DND-41 (cell line): ENCODE measurements around the gene EDNRA.

Experiments
- ATAC-seq: fragments of 200-7000 bp; cut with Tn5 transposase; 3 replicates; pipeline ENCODE4 v1.9.1; 2021; ENCODE audit warnings: low read depth; ENCODE audit not compliant: insufficient read depth
- DNase-seq: peaks from one replicate; pipeline ENCODE4 v3.0.0-alpha.2; 2020
- H2AFZ ChIP-seq: 2 replicates; pipeline ENCODE4 v1.6.0; 2012; ENCODE audit warnings: low read depth, low read length
- H3K27ac ChIP-seq: 2 replicates; pipeline ENCODE4 v1.5.1; 2012; ENCODE audit warnings: low read length, inconsistent platforms
- H3K27me3 ChIP-seq: fragments of 200-600 bp; sonication (generic); 2 replicates; pipeline ENCODE4 v1.6.0; 2012; ENCODE audit warnings: low read length, mild to moderate bottlenecking, inconsistent platforms; ENCODE audit not compliant: insufficient read depth, poor library complexity
- H3K36me3 ChIP-seq: 2 replicates; pipeline ENCODE4 v1.5.1; 2012; ENCODE audit warnings: low read length, inconsistent platforms; ENCODE audit not compliant: insufficient read depth
- H3K4me1 ChIP-seq: 2 replicates; pipeline ENCODE4 v1.5.1; 2012; ENCODE audit warnings: mild to moderate bottlenecking, low read length; ENCODE audit not compliant: insufficient read depth
- H3K4me2 ChIP-seq: 2 replicates; pipeline ENCODE4 v1.6.0; 2012; ENCODE audit warnings: mild to moderate bottlenecking, moderate library complexity, low read length, inconsistent platforms; ENCODE audit not compliant: insufficient read depth
- H3K4me3 ChIP-seq, 2 experiments: fragments of 200-600 bp in 1 of 2; shearing (Covaris generic) in 1 of 2; 2 replicates each; pipeline ENCODE4 v1.5.1; 2012 to 2016; ENCODE audit warnings: inconsistent platforms in 2 of 2, low read length in 2 of 2, mild to moderate bottlenecking in 2 of 2, low read depth in 1 of 2, moderate library complexity in 1 of 2
- H3K79me2 ChIP-seq: 2 replicates; pipeline ENCODE4 v1.6.0; 2012; ENCODE audit warnings: low read length, inconsistent platforms; ENCODE audit not compliant: insufficient read depth
- H3K9ac ChIP-seq: 2 replicates; pipeline ENCODE4 v1.6.0; 2012; ENCODE audit warnings: low read depth, mild to moderate bottlenecking, inconsistent platforms, low read length, moderate library complexity
- H3K9me3 ChIP-seq: 2 replicates; pipeline ENCODE4 v1.5.1; 2012; ENCODE audit warnings: low read length, moderate library complexity, mild to moderate bottlenecking, inconsistent platforms; ENCODE audit not compliant: insufficient read depth, severe bottlenecking
- H4K20me1 ChIP-seq: 2 replicates; pipeline ENCODE4 v1.6.0; 2012; ENCODE audit warnings: low read length; ENCODE audit not compliant: insufficient read depth
- EZH2 ChIP-seq: IDR thresholded peaks from 3 replicates; pipeline ENCODE4 v1.6.1; 2012; ENCODE audit warnings: borderline replicate concordance, low read depth, mild to moderate bottlenecking, moderate library complexity, low read length, inconsistent platforms; ENCODE audit not compliant: severe bottlenecking
- TF ChIP-seq, protein P1 (sequence below): IDR thresholded peaks from 2 replicates; pipeline ENCODE4 v1.5.1; 2012; ENCODE audit warnings: borderline replicate concordance, low read length, moderate library complexity, mild to moderate bottlenecking; ENCODE audit not compliant: poor library complexity, severe bottlenecking; ENCODE audit errors: extremely low read depth

EDNRA gene

DNA sequence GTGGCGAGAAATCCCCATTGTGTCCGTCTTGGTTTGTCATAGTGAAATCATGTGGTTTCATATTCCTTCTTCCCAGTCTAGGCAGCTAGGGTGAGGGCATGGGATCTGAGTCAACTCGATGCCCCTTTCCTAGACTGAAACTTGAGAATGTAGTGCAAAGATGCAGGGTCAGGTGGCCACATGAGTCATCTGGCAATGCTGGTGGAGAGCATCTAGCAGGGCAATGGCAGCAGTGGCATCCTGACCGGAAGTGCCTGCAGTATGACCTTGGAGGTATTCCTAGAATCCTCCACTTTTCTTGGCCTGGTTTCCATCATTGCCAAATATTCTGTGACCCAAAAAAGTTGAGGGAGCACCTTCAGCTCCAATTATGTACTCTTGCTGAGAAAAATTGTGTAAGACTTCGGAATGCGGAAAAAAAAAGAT, 97.2 kb downstream of the EDNRA start:
- no peak overlapping the region for H3K4me3 ChIP-seq
- H3K27me3 ChIP-seq, result no peaks in the 10 kb centered on the region
- H4K20me1 ChIP-seq, result no peaks in the 10 kb centered on the region
- no peak for ATAC-seq
- no peaks in the 10 kb centered on the region for H3K9me3 ChIP-seq
- no peaks in the 10 kb centered on the region for H3K4me1 ChIP-seq
- H2AFZ ChIP-seq, result no peak overlapping the region
- DNase-seq, result no peak
- H3K79me2 ChIP-seq, result no peaks in the 10 kb centered on the region
- H3K27ac ChIP-seq, result no peak overlapping the region
- TF ChIP-seq, protein P1, sequence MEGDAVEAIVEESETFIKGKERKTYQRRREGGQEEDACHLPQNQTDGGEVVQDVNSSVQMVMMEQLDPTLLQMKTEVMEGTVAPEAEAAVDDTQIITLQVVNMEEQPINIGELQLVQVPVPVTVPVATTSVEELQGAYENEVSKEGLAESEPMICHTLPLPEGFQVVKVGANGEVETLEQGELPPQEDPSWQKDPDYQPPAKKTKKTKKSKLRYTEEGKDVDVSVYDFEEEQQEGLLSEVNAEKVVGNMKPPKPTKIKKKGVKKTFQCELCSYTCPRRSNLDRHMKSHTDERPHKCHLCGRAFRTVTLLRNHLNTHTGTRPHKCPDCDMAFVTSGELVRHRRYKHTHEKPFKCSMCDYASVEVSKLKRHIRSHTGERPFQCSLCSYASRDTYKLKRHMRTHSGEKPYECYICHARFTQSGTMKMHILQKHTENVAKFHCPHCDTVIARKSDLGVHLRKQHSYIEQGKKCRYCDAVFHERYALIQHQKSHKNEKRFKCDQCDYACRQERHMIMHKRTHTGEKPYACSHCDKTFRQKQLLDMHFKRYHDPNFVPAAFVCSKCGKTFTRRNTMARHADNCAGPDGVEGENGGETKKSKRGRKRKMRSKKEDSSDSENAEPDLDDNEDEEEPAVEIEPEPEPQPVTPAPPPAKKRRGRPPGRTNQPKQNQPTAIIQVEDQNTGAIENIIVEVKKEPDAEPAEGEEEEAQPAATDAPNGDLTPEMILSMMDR, result no peak
- TF ChIP-seq EZH2, result no peak
- no peaks in the 10 kb centered on the region for H3K36me3 ChIP-seq
- no peak overlapping the region for H3K9ac ChIP-seq
- H3K4me2 ChIP-seq, result no peak overlapping the region

DNA sequence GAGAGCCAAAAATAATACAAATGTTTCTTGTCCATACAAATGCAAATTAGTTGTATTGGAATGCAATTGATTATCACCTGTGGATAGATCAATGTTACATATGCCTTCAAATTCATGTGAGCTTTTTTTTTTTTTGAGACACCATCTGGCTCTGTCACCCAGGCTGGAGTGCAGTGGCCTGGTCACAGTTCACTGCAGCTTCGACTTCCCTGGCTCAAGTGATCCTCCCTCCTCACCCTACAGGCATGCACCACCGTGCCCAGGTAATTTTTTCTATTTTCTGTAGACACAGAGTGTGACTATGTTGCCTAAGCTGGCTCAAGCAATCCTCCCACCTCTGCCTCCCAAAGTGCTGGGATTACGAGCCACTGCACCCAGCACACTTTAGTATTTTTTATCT, 97.7 kb downstream of the EDNRA start:
- H3K4me1 ChIP-seq, result no peaks in the 10 kb centered on the region
- no peaks in the 10 kb centered on the region for H3K36me3 ChIP-seq
- H2AFZ ChIP-seq, result no peak overlapping the region
- H3K9me3 ChIP-seq, result no peaks in the 10 kb centered on the region
- no peak overlapping the region for H3K4me3 ChIP-seq
- no peak for DNase-seq
- no peak for TF ChIP-seq EZH2
- TF ChIP-seq, protein P1, result no peak
- no peaks in the 10 kb centered on the region for H3K27me3 ChIP-seq
- no peaks in the 10 kb centered on the region for H3K79me2 ChIP-seq
- H3K27ac ChIP-seq, result no peak overlapping the region
- no peak overlapping the region for H3K9ac ChIP-seq
- ATAC-seq, result no peak
- H3K4me2 ChIP-seq, result no peak overlapping the region
- H4K20me1 ChIP-seq, result no peaks in the 10 kb centered on the region

DNA sequence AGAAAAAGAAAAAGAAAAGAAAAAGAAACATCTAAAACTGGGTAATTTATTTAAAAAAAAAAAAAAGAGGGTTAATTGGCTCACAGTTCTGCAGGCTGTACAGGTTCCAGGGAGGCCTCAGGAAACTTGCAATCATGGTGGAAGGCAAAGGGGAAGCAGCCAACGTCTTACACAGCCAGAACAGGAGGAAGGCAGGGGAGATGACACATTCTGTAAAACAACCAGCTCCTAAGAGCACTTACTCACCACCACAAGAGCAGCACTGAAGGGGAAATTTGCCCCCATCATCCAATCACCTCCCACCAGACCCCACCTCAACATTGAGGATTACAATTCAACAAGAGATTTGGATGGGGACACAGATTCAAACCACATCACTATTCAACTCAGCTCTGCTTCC, 99.5 kb downstream of the EDNRA start:
- H3K4me2 ChIP-seq, result no peak overlapping the region
- ATAC-seq (no peak), DNase-seq (no peak)
- no peak overlapping the region for H3K4me3 ChIP-seq
- no peaks in the 10 kb centered on the region for H3K27me3 ChIP-seq
- H3K36me3 ChIP-seq, result no peaks in the 10 kb centered on the region
- no peaks in the 10 kb centered on the region for H4K20me1 ChIP-seq
- H3K27ac ChIP-seq, result no peak overlapping the region
- no peak overlapping the region for H2AFZ ChIP-seq
- H3K4me1 ChIP-seq, result no peaks in the 10 kb centered on the region
- no peak for TF ChIP-seq EZH2
- TF ChIP-seq, protein P1, result no peak
- no peaks in the 10 kb centered on the region for H3K79me2 ChIP-seq
- H3K9ac ChIP-seq, result no peak overlapping the region
- no peaks in the 10 kb centered on the region for H3K9me3 ChIP-seq
